HG02588 (cell line): ENCODE results near the gene TNKS1BP1.

Source experiments
- ATAC-seq: cut with Tn5 transposase; IDR thresholded peaks from one replicate; pipeline ENCODE4 v1.9.1; 2021; ENCODE audit warnings: mild to moderate bottlenecking, moderate library complexity; ENCODE audit not compliant: unreplicated experiment

TNKS1BP1 gene

GRCh38 chr11:57260937-57261783 lies 63.6 kb downstream of the TNKS1BP1 start:
- no peak for ATAC-seq

GRCh38 chr11:57256119-57256518 lies 68.6 kb downstream of the TNKS1BP1 start:
- no peak for ATAC-seq

GRCh38 chr11:57255618-57256017 lies 69.1 kb downstream of the TNKS1BP1 start:
- ATAC-seq, result no peak

- no peak for ATAC-seq
These were observed 70.1 kb downstream of the TNKS1BP1 start for GRCh38 chr11:57254631-57255030.

- ATAC-seq, result no peak
These were observed 73.2 kb downstream of the TNKS1BP1 start for GRCh38 chr11:57251491-57252104.

- ATAC-seq, result no peak
These were observed 73.7 kb downstream of the TNKS1BP1 start for GRCh38 chr11:57251037-57251436.
